LNCaP clone FGC (cell line): ENCODE results near the gene EPHB1.
"Not testable (repeated sequence)": the region's sequence is repeated elsewhere in the genome, so short reads cannot be mapped to it uniquely, and the experiment has no call there.

Experiments
- DNase-seq: peaks from one replicate; pipeline ENCODE4 v3.0.0-alpha.2; 2011; ENCODE audit warnings: low read depth
- H3K4me3 ChIP-seq: 2 replicates; pipeline ENCODE4 v1.5.1; 2011; ENCODE audit warnings: mild to moderate bottlenecking, low read depth, low read length, control low read depth
- TF ChIP-seq, protein P1 (sequence below): IDR thresholded peaks from 2 replicates; pipeline ENCODE4 v1.5.1; 2012; ENCODE audit warnings: mild to moderate bottlenecking; ENCODE audit not compliant: control insufficient read depth, insufficient read depth; ENCODE audit errors: extremely low read depth

Gene EPHB1

DNA sequence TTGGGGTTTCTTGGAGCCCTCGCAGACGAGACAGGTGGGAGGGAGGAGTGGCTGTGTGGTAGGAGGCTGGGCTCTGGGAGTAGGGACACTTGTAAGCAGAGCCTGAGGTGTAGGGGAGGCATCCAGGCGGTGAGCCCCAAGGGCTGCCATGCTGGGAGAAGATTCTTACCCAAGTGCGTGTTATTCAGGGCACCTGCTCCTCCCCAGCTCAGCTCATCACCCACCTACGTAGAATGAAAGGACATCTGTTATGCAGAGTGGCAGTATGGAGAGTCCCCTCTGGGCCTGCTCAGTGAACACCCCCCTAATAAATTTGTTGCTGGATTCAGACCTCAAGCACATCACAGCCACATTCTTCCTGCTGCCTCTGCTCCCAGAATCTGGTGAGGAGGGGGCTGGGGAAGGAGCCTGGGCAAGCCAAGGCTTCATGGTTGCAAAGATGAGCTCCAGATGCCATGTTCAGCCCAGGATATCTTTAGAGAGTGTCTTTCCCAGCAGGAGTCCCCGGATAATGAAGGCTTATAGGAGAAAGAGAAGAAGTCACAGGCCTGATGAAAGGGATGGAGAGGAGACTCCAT is 261.8 kb downstream of the EPHB1 start:
- TF ChIP-seq, protein P1, sequence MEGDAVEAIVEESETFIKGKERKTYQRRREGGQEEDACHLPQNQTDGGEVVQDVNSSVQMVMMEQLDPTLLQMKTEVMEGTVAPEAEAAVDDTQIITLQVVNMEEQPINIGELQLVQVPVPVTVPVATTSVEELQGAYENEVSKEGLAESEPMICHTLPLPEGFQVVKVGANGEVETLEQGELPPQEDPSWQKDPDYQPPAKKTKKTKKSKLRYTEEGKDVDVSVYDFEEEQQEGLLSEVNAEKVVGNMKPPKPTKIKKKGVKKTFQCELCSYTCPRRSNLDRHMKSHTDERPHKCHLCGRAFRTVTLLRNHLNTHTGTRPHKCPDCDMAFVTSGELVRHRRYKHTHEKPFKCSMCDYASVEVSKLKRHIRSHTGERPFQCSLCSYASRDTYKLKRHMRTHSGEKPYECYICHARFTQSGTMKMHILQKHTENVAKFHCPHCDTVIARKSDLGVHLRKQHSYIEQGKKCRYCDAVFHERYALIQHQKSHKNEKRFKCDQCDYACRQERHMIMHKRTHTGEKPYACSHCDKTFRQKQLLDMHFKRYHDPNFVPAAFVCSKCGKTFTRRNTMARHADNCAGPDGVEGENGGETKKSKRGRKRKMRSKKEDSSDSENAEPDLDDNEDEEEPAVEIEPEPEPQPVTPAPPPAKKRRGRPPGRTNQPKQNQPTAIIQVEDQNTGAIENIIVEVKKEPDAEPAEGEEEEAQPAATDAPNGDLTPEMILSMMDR = no peak
- no peak for DNase-seq
- no peak overlapping the region for H3K4me3 ChIP-seq

DNA sequence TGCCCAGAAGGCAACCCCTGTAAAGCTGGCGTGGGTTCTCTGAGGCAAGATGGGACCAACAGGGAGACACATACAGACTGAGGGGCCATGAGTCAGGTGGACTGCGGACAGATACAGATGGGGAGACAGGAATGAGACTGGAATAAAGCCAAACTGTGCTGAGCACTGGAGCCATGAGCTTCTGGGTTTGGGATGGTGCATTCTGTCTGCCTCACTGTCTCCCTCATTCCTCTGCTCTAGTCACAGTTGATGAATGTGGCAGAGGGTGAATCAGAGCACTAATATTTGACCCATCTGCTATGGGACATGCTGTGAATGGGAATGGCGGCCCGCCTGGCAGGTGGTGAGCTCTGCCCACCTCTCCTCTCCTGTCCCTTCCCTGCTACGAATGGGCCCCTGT is 262.9 kb downstream of the EPHB1 start:
- H3K4me3 ChIP-seq = no peak overlapping the region
- DNase-seq = no peak
- TF ChIP-seq, protein P1 = no peak

DNA sequence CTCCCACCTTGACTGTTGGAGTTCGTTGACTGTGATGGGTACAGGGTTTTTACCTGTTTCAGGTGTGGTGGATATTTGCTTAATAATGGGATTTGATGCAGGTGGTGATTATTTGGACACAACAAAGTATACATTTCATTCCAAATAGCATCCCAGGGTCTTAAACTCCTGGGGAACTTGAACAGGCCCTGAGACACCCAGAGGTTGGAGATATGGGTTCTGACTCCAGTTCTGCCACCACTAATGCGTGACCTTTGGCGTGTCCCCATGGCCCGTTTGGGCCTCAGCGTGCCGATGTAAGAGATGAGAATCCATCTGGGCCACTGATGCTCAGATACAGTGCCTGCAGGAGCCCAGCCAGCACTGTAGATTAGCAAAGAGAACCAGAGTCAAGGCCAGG is 264.5 kb downstream of the EPHB1 start:
- TF ChIP-seq, protein P1 = no peak
- no peak for DNase-seq
- H3K4me3 ChIP-seq = no peak overlapping the region

DNA sequence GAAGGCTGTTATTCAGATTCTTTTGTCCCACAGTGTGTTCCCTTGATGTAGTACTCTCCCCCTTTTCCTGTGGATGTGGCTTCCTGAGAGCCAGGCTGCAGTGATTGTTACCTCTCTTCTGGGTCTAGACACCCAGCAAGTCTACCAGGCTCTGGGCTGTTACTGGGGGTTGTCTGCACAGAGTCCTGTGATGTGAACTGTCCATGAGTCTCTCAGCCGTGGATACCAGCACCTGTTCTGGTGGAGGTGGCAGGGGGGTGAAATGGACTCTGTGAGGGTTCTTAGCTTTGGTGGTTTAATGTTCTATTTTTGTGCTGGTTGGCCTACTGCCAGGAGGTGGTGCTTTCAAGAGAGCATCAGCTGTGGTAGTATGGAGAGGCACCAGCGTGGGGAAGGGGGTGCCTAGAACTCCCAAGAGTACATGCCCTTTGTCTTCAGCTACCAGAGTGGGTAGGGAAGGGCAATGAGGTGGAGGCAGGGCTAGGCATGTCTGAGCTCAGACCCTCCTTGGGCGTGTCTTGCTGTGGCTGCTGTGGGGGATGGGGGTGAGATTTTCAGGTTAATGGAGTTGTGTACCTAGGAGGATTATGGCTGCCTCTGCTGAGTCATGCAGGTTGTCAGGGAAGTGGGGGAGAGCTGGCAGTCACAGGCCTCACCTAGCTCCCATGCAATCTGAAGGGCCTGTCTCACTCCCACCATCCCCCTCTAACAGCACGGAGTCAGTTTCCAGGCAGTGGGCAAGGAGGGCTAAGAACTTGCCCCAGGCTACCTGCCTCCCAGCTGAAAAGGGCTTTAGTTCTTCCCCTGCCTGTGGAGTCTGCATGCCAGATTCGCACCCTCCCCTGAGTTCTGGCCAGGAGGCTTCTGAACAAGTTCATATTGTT is 272.0 kb downstream of the EPHB1 start:
- H3K4me3 ChIP-seq, DNase-seq: not testable (repeated sequence)

DNA sequence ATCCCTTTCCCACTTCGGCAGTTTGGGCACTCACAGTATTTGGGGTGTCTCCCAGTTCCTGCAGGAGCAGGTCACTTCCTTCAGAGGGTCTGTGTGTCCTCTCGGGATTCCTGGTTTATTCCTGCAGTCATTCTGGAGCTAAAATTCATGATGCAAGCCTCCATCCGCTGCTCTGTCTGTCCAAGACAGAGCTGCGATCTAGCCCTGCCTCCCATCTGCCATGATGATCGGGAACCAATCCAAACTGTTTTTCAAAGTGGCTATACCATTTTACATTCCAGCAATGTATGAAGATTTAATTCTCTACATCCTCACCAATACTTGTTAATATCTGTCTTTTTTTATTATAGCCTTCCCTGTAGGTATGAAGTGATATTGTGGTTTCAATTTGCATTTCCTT is 273.0 kb downstream of the EPHB1 start:
- H3K4me3 ChIP-seq = no peak overlapping the region
- TF ChIP-seq, protein P1 = no peak

DNA sequence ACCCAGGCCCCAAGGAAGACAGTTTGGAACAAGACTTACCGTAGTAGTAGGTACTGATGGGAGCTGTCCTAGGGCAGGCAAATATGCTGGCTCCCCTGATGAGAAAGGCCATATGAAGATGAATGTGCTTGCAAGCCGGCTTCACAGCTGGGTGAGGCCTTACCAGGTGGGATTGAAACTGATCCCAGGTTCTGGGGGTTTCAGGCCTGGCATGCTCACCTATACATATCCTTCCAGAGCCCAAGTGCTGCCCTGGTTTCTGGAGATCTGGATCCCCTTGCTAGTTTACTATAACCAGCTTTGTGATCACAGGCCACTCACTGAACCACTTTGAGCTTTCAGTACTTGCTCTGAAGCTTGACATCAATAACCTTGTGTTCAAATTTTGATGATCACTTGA is 274.3 kb downstream of the EPHB1 start:
- TF ChIP-seq, protein P1 = no peak
- no peak for DNase-seq
- H3K4me3 ChIP-seq = no peak overlapping the region

More for the DNA sequence above, 273.0 kb downstream of the EPHB1 start:
- no peak for DNase-seq

DNA sequence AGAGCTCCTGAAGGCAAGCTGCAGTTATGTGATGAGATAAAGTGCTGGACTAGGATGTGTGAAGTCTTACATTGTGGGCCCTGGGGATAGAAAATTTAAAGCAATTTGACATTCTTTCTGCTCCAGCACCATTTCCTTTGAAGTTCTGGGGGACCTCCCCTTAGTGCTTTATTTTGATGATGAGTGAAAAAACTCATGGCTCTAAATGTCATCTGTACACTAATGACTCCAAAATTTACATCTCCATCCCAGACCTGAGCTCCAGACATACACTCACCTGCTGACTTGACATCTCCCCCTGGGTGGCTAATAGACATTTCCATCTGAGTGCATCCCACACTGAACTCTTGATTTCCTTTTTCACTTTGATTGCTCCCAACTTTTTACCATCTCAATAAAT is 276.4 kb downstream of the EPHB1 start:
- DNase-seq = no peak
- TF ChIP-seq, protein P1 = no peak
- H3K4me3 ChIP-seq = no peak overlapping the region
